ENCODE measurements around the gene TLE1. TPM values are rescaled to one million over a fixed set of nuclear protein-coding genes. Genes with fewer than 3 reads are reported as not detected.
A peak's percentile ranks its signal among the peaks of the same experiment; 100 is the strongest.

TLE1 gene
- total and polyA plus RNA-seq, 2 of the 4 experiments (the other 2 are of a cell fraction), result 36.0 to 51.0 TPM

- TF ChIP-seq RAD21 (IDR thresholded peaks at IDR 0.05; ENCODE audit: low read length) (peak; percentile 72), CHD1 (IDR thresholded peaks at IDR 0.05; ENCODE audit: low read depth, low read length) (no peak), NFE2L2 (IDR thresholded peaks at IDR 0.05; ENCODE audit: low read depth, low read length) (no peak), SMC3 (IDR thresholded peaks at IDR 0.05; ENCODE audit: low read depth, low read length) (peak; percentile 71)
These were observed 2.5 kb downstream of the TLE1 start (continued) for GRCh38 chr9:81686614-81687520.

All from IMR-90 (cell line).